AG04450 (cell line): Measurements from ENCODE around the gene PDE7B. TPM values are rescaled to one million over a fixed set of nuclear protein-coding genes. Genes with fewer than 3 reads are reported as not detected.
A peak's percentile ranks its signal among the peaks of the same experiment; 100 is the strongest.

Experiments used
- CTCF ChIA-PET: fragments of 300-600, 350-600 bp; formaldehyde crosslinking; extraction: SDS; loops from one replicate; lab custom pipeline; 2022; ENCODE audit warnings: antibody characterized with exemption, inconsistent platforms; lab: Charles Lee
- POLR2A ChIA-PET: fragments of 350-600 bp; formaldehyde crosslinking; extraction: SDS; loops from one replicate; lab custom pipeline; 2021; ENCODE audit warnings: antibody characterized with exemption, inconsistent platforms; lab: Yijun Ruan, JAX
- DNase-seq: peaks from one replicate; pipeline ENCODE4 v3.0.0-alpha.2; 2011; ENCODE audit warnings: low read depth, low spot score
- H3K27ac ChIP-seq: one replicate; pipeline ENCODE4 v1.5.1; 2012; ENCODE audit warnings: low read depth, low read length, control low read depth
- H3K27me3 ChIP-seq: one replicate; pipeline ENCODE4 v1.6.0; 2012; ENCODE audit warnings: low read length; ENCODE audit not compliant: control insufficient read depth, insufficient read depth
- H3K4me3 ChIP-seq: 2 replicates; pipeline ENCODE4 v1.5.1; 2011; ENCODE audit warnings: mild to moderate bottlenecking, low read depth, low read length, control low read depth
- H3K9me3 ChIP-seq: 2 replicates; pipeline ENCODE4 v1.5.1; 2012; ENCODE audit warnings: low read length; ENCODE audit not compliant: control insufficient read depth, insufficient read depth
- polyA plus RNA-seq: library from polyadenylated mRNA; depleted of rRNA; stranded (reverse); fragments of >200 nt; gene quantifications from 2 replicates; pipeline ENCODE4 v1.2.3, GENCODE V29; 2011
- TF ChIP-seq, protein P1 (sequence below): IDR thresholded peaks from 2 replicates; pipeline ENCODE4 v1.5.1; 2011; ENCODE audit warnings: low read depth, low read length, control low read depth, inconsistent platforms

Gene PDE7B
- polyA plus RNA-seq, 1 experiment: 17.4 TPM

DNA sequence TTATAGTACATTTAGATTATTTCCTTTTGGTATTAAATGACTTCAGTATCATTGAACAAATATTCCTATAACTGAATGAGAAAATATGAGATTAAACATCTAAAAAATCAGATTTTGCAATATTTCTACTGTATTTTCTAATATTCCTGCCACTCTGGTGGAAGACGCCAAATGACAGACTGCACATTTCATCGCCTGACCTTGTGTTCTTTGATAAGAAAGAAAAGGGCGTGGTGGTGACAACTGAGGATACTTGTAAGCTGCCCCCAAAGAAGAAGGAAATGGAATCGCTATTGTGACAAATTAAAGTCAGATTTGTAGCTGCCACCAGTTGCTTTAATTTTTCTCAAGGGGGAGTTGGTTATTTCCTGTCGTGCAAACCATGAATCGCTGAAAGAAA lies 267.3 kb downstream of the PDE7B start:
- Histone ChIP-seq H3K27me3 (no peaks in the 10 kb centered on the region), H3K27ac (no peak overlapping the region), H3K4me3 (no peak overlapping the region), H3K9me3 (no peaks in the 10 kb centered on the region)
- CTCF ChIA-PET: interaction anchor here (0.6 kb wide), 1 partner anchor 11 kb away, joined by 5 read pairs; no protein-coding TSS in a partner anchor
- TF ChIP-seq, protein P1, sequence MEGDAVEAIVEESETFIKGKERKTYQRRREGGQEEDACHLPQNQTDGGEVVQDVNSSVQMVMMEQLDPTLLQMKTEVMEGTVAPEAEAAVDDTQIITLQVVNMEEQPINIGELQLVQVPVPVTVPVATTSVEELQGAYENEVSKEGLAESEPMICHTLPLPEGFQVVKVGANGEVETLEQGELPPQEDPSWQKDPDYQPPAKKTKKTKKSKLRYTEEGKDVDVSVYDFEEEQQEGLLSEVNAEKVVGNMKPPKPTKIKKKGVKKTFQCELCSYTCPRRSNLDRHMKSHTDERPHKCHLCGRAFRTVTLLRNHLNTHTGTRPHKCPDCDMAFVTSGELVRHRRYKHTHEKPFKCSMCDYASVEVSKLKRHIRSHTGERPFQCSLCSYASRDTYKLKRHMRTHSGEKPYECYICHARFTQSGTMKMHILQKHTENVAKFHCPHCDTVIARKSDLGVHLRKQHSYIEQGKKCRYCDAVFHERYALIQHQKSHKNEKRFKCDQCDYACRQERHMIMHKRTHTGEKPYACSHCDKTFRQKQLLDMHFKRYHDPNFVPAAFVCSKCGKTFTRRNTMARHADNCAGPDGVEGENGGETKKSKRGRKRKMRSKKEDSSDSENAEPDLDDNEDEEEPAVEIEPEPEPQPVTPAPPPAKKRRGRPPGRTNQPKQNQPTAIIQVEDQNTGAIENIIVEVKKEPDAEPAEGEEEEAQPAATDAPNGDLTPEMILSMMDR: no peak
- POLR2A ChIA-PET: no interaction called here
- DNase-seq: no peak

DNA sequence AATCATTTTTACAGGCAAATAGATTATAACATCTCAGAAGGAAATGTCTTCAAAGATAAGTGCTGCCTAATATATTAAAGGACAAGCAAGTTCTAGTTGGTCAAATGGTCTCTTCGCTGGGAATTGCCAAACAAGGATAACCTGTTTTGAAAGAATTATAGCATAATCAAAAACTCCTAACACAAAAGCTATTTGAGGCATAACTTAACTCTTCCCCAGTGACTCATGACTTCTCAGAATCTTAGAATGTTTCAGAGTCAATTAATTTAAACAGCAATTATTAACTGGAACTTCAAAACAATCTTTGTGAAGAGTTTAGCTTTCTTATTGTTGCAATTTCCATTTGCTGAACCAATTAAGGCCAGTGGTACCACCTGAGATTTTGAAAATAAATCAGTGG lies 272.0 kb downstream of the PDE7B start:
- H3K9me3 ChIP-seq: no peaks in the 10 kb centered on the region
- CTCF ChIA-PET: interaction anchor here (0.8 kb wide), 1 partner anchor 103 kb away, joined by 3 read pairs; no protein-coding TSS in a partner anchor
- H3K4me3 ChIP-seq: no peak overlapping the region
- DNase-seq: peak; percentile 11
- no peaks in the 10 kb centered on the region for H3K27me3 ChIP-seq
- POLR2A ChIA-PET: no interaction called here
- TF ChIP-seq, protein P1: no peak
- no peak overlapping the region for H3K27ac ChIP-seq

DNA sequence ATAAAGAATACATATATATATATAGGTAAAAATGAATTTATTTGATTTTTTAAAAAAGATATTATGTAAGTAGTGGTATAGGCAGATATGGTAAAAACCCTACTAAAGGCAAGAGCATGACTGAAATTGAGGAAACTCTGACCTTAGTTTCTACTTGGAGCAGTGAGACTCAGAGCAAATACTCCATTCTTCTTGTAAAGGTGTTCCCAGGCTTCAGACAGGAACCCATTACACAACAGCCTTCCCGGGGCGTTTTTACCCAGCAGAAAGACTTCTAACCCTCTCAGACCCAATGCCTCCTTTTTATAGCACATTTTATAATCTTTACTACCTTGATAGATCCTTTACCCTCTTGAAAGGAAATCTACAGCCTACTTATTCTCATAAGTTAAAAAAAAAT lies 274.1 kb downstream of the PDE7B start:
- POLR2A ChIA-PET: no interaction called here
- DNase-seq: no peak
- H3K27me3 ChIP-seq: no peaks in the 10 kb centered on the region
- TF ChIP-seq, protein P1: no peak
- CTCF ChIA-PET: no interaction called here
- no peak overlapping the region for H3K27ac ChIP-seq
- no peak overlapping the region for H3K4me3 ChIP-seq
- no peaks in the 10 kb centered on the region for H3K9me3 ChIP-seq

DNA sequence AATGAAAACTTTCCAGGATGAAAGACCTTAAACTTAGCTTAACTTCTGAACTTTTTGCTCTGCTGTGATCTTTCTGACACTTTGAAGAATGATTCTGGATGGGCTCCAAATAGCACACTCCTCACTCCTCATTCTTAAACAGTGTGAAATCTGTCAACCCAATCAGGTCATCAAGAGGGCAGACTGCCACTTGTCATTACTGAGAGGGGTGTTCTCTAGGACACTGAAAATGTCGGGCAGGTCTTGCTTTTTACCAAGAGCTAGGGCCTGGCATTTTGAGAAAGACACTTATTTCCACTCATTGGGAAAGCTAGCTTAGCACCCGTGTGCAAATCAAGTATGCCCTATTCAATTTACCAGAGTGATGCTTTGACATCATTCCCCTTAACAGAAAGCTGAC lies 276.4 kb downstream of the PDE7B start:
- Histone ChIP-seq H3K4me3 (no peak overlapping the region), H3K9me3 (no peaks in the 10 kb centered on the region), H3K27ac (no peak overlapping the region), H3K27me3 (no peaks in the 10 kb centered on the region)
- DNase-seq: no peak
- TF ChIP-seq, protein P1: no peak
- CTCF ChIA-PET: interaction anchor here (1.4 kb wide), 1 partner anchor 98 kb away, joined by 4 read pairs; no protein-coding TSS in a partner anchor
- POLR2A ChIA-PET: no interaction called here

DNA sequence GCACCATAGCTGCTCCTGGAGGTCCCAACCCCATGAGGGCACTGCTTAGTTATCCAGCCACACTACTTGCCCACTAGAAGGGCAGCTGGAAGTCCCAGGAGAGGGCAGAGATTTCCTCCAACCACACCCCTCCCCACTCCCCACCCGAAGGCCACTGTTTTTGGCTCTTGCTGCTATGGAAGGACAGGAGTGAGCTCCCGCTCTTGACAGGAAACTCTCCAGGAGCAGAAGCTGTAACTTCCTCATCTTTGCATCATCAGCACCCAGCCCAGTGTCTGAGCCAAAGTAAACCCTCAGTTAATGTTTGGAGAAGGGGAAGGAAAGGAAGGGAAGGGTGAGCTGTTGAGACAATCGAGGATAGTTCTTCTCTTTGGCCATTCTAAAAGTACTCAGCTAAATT lies 277.9 kb downstream of the PDE7B start:
- no peak for DNase-seq
- ChIA-PET POLR2A (interaction anchor here (0.9 kb wide), 1 partner anchor 593 kb away, joined by 3 read pairs; no protein-coding TSS in a partner anchor), CTCF (interaction anchor here (0.5 kb wide), 1 partner anchor 985 kb away, joined by 3 read pairs; no protein-coding TSS in a partner anchor)
- Histone ChIP-seq H3K27me3 (no peaks in the 10 kb centered on the region), H3K4me3 (no peak overlapping the region), H3K9me3 (no peaks in the 10 kb centered on the region), H3K27ac (no peak overlapping the region)
- TF ChIP-seq, protein P1: no peak
